HL-60 (cell line): ENCODE data around the gene ITPRID1.

ENCODE experiments used
- GABPA ChIP-seq: IDR thresholded peaks from 2 replicates; pipeline ENCODE4 v1.6.1; 2012; ENCODE audit warnings: low read depth
- POLR2AphosphoS5 ChIP-seq: IDR thresholded peaks from 2 replicates; pipeline ENCODE4 v1.6.1; 2012; ENCODE audit warnings: low read depth
- REST ChIP-seq: IDR thresholded peaks from 2 replicates; pipeline ENCODE4 v1.6.1; 2012; ENCODE audit warnings: low read depth; ENCODE audit not compliant: insufficient replicate concordance
- TF ChIP-seq, protein P1 (sequence below): IDR thresholded peaks from one replicate; pipeline ENCODE4 v1.5.1; 2011; ENCODE audit warnings: low read length, control low read depth, inconsistent platforms; ENCODE audit not compliant: insufficient read depth

- TF ChIP-seq, protein P1, sequence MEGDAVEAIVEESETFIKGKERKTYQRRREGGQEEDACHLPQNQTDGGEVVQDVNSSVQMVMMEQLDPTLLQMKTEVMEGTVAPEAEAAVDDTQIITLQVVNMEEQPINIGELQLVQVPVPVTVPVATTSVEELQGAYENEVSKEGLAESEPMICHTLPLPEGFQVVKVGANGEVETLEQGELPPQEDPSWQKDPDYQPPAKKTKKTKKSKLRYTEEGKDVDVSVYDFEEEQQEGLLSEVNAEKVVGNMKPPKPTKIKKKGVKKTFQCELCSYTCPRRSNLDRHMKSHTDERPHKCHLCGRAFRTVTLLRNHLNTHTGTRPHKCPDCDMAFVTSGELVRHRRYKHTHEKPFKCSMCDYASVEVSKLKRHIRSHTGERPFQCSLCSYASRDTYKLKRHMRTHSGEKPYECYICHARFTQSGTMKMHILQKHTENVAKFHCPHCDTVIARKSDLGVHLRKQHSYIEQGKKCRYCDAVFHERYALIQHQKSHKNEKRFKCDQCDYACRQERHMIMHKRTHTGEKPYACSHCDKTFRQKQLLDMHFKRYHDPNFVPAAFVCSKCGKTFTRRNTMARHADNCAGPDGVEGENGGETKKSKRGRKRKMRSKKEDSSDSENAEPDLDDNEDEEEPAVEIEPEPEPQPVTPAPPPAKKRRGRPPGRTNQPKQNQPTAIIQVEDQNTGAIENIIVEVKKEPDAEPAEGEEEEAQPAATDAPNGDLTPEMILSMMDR, result no peak
- no peak for TF ChIP-seq POLR2AphosphoS5
- TF ChIP-seq REST, result no peak
- no peak for TF ChIP-seq GABPA
These were observed 128.8 kb downstream of the ITPRID1 start for GRCh38 chr7:31642681-31643115.
